OCI-LY3 (cell line): ENCODE data around the gene MOB3B.

Experiments used
- H2AFZ ChIP-seq: fragments of 200-600, 300-600 bp; shearing (Covaris generic); 2 replicates; pipeline ENCODE4 v1.6.0; 2014; ENCODE audit warnings: antibody characterized with exemption, low read depth, low read length
- H3K27ac ChIP-seq: fragments of 200-600, 300-600 bp; sonication (generic); 2 replicates; pipeline ENCODE4 v1.5.1; 2014; ENCODE audit warnings: mild to moderate bottlenecking, low read length, moderate library complexity, mixed read lengths
- H3K27me3 ChIP-seq: fragments of 200-600, 300-600 bp; sonication (generic); 2 replicates; pipeline ENCODE4 v1.6.1; 2014; ENCODE audit warnings: low read depth, low read length, mixed read lengths
- H3K36me3 ChIP-seq: fragments of 200-600, 300-600 bp; sonication (generic); replicated peaks from 2 replicates; pipeline ENCODE3; 2014; ENCODE audit warnings: low read depth, low read length, mixed read lengths
- H3K4me1 ChIP-seq: fragments of 300-600, 200-600 bp; sonication (generic); 2 replicates; pipeline ENCODE4 v1.6.1; 2014; ENCODE audit warnings: low read length, mixed read lengths
- H3K4me2 ChIP-seq: fragments of 200-600, 300-600 bp; sonication (generic); 2 replicates; pipeline ENCODE4 v1.6.1; 2014; ENCODE audit warnings: low read length, mixed read lengths
- H3K4me3 ChIP-seq: fragments of 300-600, 200-600 bp; sonication (generic); 2 replicates; pipeline ENCODE4 v1.5.1; 2014; ENCODE audit warnings: antibody characterized with exemption, mild to moderate bottlenecking, low read length, moderate library complexity
- H3K79me2 ChIP-seq: fragments of 300-600, 200-600 bp; shearing (Covaris generic); 2 replicates; pipeline ENCODE4 v1.6.1; 2014; ENCODE audit warnings: mild to moderate bottlenecking, low read length, mixed read lengths
- H3K9ac ChIP-seq: fragments of 300-600, 200-600 bp; shearing (Covaris generic); 2 replicates; pipeline ENCODE4 v1.6.0; 2014; ENCODE audit warnings: mild to moderate bottlenecking, low read length, moderate library complexity
- H3K9me3 ChIP-seq: fragments of 200-600, 300-600 bp; shearing (Covaris generic); 2 replicates; pipeline ENCODE4 v1.6.1; 2014; ENCODE audit warnings: low read length, mixed read lengths; ENCODE audit not compliant: insufficient read depth
- H4K20me1 ChIP-seq: fragments of 200-600, 300-600 bp; sonication (generic); 2 replicates; pipeline ENCODE4 v1.6.1; 2016; ENCODE audit warnings: low read length, mixed read lengths; ENCODE audit not compliant: insufficient read depth
- EZH2phosphoT487 ChIP-seq: fragments of 200-600 bp; shearing (Covaris generic); IDR thresholded peaks from 2 replicates; pipeline ENCODE4 v1.6.1; 2018; ENCODE audit warnings: antibody characterized with exemption, mixed run types, low read depth
- TF ChIP-seq, protein P1 (sequence below): fragments of 200-600, 300-600 bp; sonication (generic); IDR thresholded peaks from 2 replicates; pipeline ENCODE4 v1.5.1; 2014; ENCODE audit warnings: antibody characterized with exemption, low read length, low read depth

Gene MOB3B

DNA sequence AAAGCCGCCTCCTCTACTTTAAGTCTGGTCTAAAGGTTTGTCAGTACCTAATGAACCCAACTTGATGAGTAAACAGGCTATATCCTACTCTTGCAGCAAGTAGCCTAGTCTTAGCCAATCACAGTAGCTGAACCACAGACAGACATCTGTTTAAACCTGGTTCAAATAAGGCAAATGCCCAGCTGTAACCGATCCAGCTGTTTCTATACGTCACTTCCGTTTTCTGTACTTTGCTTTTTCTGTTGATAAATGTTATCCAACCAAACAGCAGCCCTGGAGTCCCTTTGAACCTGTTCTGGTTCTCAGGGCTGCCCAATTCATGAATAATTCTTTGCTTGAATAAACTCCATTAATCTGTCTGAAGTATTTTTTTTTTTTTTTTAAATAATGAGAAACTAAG is 155.8 kb downstream of the MOB3B start:
- Histone ChIP-seq H3K9ac (no peak overlapping the region), H3K9me3 (no peaks in the 10 kb centered on the region), H3K4me2 (no peak overlapping the region), H2AFZ (no peak overlapping the region), H3K36me3 (no peaks in the 10 kb centered on the region), H4K20me1 (peaks cover 21% of the 10 kb centered on the region), H3K27ac (no peak overlapping the region), H3K27me3 (peaks cover 72% of the 10 kb centered on the region), H3K4me3 (no peak overlapping the region), H3K79me2 (no peaks in the 10 kb centered on the region), H3K4me1 (peaks cover 30% of the 10 kb centered on the region)
- no peak for TF ChIP-seq EZH2phosphoT487
- TF ChIP-seq, protein P1, sequence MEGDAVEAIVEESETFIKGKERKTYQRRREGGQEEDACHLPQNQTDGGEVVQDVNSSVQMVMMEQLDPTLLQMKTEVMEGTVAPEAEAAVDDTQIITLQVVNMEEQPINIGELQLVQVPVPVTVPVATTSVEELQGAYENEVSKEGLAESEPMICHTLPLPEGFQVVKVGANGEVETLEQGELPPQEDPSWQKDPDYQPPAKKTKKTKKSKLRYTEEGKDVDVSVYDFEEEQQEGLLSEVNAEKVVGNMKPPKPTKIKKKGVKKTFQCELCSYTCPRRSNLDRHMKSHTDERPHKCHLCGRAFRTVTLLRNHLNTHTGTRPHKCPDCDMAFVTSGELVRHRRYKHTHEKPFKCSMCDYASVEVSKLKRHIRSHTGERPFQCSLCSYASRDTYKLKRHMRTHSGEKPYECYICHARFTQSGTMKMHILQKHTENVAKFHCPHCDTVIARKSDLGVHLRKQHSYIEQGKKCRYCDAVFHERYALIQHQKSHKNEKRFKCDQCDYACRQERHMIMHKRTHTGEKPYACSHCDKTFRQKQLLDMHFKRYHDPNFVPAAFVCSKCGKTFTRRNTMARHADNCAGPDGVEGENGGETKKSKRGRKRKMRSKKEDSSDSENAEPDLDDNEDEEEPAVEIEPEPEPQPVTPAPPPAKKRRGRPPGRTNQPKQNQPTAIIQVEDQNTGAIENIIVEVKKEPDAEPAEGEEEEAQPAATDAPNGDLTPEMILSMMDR = no peak

DNA sequence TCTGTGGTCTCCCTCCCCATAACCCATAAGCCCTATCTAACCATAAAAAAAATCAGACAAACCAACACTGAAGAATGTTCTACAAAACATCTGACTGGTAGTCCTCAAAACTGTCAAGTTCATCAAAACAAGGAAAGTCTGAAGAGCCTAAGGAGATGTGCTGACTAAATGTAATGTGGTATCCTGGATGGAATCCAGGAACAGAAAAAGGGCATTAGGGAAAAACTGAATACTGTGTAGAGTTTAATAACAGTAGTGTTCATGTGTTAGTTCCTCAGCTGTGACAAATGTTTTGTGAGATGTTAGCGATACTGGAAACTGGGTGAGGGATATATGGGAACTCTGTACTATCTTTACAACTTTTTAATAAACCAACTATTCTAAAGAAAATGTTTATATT is 157.0 kb downstream of the MOB3B start:
- Histone ChIP-seq H3K27me3 (peaks cover 79% of the 10 kb centered on the region), H3K4me1 (peaks cover 23% of the 10 kb centered on the region), H3K9ac (no peak overlapping the region), H3K27ac (no peak overlapping the region), H3K79me2 (no peaks in the 10 kb centered on the region), H3K36me3 (no peaks in the 10 kb centered on the region), H4K20me1 (peaks cover 19% of the 10 kb centered on the region), H3K4me2 (no peak overlapping the region), H3K9me3 (no peaks in the 10 kb centered on the region), H3K4me3 (no peak overlapping the region), H2AFZ (no peak overlapping the region)
- TF ChIP-seq EZH2phosphoT487 = no peak
- TF ChIP-seq, protein P1 = no peak

DNA sequence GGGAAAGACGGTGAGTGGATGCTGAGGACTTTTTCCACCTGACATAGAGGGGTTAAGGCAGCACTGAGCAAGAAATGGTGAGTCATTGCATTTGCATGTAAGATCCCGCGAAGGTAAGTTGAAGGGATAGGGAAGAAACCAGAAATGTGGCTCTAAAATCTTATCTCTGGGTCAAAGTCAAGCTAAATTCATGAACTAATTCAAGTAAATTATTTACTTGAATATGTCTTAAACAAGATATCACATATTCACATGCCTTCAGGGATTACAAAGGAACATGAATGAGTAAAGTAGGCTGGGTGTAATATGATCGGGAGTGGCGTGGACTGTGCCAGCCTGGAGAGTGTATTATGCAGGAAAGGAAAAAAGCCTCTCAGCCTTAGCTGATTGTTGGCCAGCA is 158.2 kb downstream of the MOB3B start:
- Histone ChIP-seq H3K9me3 (no peaks in the 10 kb centered on the region), H4K20me1 (peaks cover 15% of the 10 kb centered on the region; the same call in 1 of the 2 replicates), H3K4me3 (no peak overlapping the region), H3K4me2 (no peak overlapping the region), H3K36me3 (no peaks in the 10 kb centered on the region), H3K9ac (no peak overlapping the region), H3K79me2 (no peaks in the 10 kb centered on the region), H3K4me1 (peaks cover 24% of the 10 kb centered on the region), H3K27ac (no peak overlapping the region), H2AFZ (no peak overlapping the region), H3K27me3 (peaks cover 74% of the 10 kb centered on the region)
- TF ChIP-seq, protein P1 = no peak
- no peak for TF ChIP-seq EZH2phosphoT487

DNA sequence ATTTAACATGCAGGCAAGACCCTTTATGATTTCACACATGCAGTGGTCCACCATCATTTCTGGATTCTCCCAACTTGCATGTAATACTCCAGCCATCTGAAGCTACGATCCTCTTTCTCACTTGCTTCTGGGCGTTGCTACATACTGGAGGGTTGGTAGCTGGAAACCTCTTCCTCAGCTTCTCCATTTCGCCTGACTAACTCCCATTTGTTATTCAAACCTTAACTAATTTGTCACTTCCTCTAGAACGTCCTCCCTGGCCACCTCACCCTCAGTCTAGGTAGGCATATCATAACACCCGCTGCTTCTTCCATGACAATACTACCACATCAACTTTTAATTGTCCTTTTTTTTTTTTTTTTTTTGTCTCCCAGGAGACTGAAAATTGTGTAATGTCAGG is 160.0 kb downstream of the MOB3B start:
- no peaks in the 10 kb centered on the region for H3K36me3 ChIP-seq
- H4K20me1 ChIP-seq = peaks cover 18% of the 10 kb centered on the region; the same call in 1 of the 2 replicates
- no peak overlapping the region for H3K4me3 ChIP-seq
- H3K27ac ChIP-seq = no peak overlapping the region
- peaks cover 39% of the 10 kb centered on the region for H3K4me1 ChIP-seq
- no peak overlapping the region for H3K4me2 ChIP-seq
- H3K9me3 ChIP-seq = no peaks in the 10 kb centered on the region
- H3K9ac ChIP-seq = no peak overlapping the region
- no peaks in the 10 kb centered on the region for H3K79me2 ChIP-seq
- H2AFZ ChIP-seq = no peak overlapping the region
- TF ChIP-seq, protein P1 = no peak
- TF ChIP-seq EZH2phosphoT487 = no peak
- peaks cover 66% of the 10 kb centered on the region for H3K27me3 ChIP-seq
